ENCODE measurements around the gene ANKRD30BL.
"Not testable (repeated sequence)": the region's sequence is repeated elsewhere in the genome, so short reads cannot be mapped to it uniquely, and the experiment has no call there.

The ANKRD30BL gene

DNA sequence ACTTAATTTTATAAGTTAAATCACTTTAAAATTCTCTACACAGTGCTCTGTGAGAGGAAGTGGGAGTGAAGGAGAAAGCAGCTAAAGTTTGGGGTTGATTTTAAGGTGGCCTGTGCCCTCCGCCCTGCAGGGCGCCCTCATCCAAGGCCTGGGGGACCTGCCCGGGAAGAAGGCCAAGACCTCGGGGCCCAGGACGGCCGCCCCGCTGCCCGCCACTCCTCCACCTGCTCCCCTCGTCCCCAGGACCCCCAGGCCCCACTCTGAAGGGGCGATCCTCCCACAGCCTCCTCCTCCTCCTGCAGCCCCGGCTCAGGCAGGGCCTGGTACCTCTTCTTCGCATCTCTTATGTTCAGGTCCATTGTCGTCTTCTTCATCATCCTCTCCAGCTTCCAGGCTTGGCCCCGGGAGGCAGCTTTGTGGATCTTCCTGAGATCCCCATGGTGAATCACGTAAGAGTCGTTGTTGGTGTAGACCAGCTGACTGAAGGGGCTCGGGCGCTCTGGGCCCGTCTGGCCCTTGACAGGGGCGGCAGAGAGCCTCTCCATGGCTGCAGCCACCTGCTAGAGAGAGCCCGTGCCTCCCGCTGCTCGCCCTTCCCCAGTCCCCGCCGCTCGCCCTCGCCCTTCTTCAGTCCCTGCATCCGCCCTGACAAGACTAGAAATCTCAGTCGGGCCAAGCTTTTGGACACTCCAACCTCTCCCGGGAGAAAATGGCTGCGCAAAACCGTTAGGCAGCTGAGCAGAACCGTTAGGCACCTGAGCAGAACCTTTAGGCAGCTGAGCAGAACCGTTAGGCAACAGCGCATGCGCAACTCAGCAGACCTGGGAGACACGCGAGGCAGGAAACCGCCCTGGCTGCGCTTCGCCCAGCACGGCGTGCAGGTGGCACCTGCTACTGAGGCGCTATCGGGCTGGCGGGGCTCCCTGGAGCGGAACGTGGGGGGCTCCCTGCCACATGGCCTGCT lies at the start of gene ANKRD30BL:
Gene ANKRD30BL, minus strand, starts transcription at position 792 of the 964 bp plus-strand sequence. Its CDS starts 247 bp downstream, at position 545.
- DNase-seq (ENCODE audit: low spot score), result not testable (repeated sequence)

DNA sequence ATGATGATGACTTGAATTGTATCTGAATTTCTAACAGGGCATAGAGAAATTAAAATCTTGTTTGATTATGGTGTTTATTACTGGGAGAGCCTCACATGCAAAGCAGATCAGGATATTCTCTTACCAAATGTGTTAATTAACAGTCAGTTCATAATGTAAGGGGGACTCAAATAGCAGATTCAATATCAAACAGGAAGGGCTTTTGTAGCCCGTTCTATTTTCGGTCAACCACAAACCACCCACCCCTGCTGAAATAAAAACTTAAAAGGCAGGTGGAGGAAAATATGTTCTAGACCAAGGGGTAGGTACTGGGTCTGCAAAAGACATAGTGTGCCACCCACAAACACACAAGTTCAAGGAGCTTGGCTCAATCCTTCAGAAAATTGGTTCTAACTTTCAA lies 41.1 kb upstream of the ANKRD30BL start:
- not testable (repeated sequence) for DNase-seq (ENCODE audit: low spot score)

DNA sequence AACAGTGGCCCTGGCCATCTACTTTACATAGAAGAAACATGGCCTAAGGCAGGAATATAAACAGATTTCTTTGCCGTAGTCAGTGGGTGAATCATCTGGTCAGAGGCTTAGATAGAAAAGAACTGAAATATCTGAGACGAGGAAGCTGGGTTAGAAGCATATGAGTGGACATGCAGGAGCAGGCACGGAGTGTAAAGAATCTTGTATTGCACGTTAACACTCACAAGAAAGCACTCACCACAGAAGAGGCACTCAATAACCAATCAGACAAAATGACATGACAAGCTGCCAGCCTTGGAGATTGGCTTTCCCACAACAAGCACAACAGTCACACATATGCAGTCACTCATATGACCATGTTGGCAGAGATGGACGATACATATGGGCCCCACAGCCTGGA lies 31.1 kb upstream of the ANKRD30BL start:
- DNase-seq (ENCODE audit: low spot score), result not testable (repeated sequence)

DNA sequence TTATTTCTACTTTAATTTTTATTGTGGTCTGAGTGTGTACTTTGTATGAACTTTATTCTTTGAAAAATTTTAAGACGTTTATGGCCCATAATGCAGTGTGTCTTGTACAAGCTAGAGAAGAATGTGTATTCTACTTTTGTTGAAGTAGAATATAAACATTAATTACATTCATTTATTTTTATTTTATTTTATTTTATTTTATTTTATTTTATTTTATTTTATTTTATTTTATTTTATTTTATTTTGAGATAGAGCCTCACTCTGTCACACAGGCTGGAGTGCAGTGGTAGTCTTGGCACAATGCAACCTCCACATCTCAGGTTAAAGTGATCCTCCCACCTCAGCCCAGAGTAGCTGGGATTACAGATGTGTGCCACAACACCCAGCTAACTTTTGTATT lies 5.3 kb upstream of the ANKRD30BL start:
- DNase-seq (ENCODE audit: low spot score), result not testable (repeated sequence)

GRCh38 chr2:132162125-132162660 lies 441 bp upstream of the ANKRD30BL start:
- DNase-seq (ENCODE audit: low spot score), result not testable (repeated sequence)

GRCh38 chr2:132146774-132147173 lies 15.0 kb downstream of the ANKRD30BL start:
- peak; percentile 2 for DNase-seq (ENCODE audit: low spot score)

All from AG08396 (cell line).